ENCODE results near the gene ZBTB46.

- no peak for TF ChIP-seq CTCF (IDR thresholded peaks at IDR 0.05; ENCODE audit: poor library complexity)
- TF ChIP-seq EZH2phosphoT487 (IDR thresholded peaks at IDR 0.05; ENCODE audit: low read depth, severe bottlenecking, unreplicated experiment): no peak
Observed at GRCh38 chr20:63782051-63782471, 49.0 kb downstream of the ZBTB46 start.

Data from hepatocyte (in vitro differentiated cells).